Lower lobe of right lung (tissue), 2 donors: Measurements from ENCODE around the gene LRFN2. TPM values are rescaled to one million over a fixed set of nuclear protein-coding genes. Genes with fewer than 3 reads are reported as not detected.

Experiments
- ATAC-seq, 2 donors: fragments of 200-7000 bp; cut with Tn5 transposase; one replicate each; pipeline ENCODE4 v1.9.1; 2020 to 2022; ENCODE audit warnings: mild to moderate bottlenecking in 2 of 2, moderate library complexity in 2 of 2
- DNase-seq: peaks from one replicate; pipeline ENCODE4 v3.0.0-alpha.2; 2020
- H3K27ac ChIP-seq: fragments of 200-600 bp; one replicate; pipeline ENCODE4 v1.8.0; 2022
- H3K27me3 ChIP-seq: fragments of 200-600 bp; one replicate; pipeline ENCODE4 v1.8.0; 2022; ENCODE audit warnings: low read depth
- H3K36me3 ChIP-seq: fragments of 200-600 bp; one replicate; pipeline ENCODE4 v1.8.0; 2022; ENCODE audit warnings: mild to moderate bottlenecking
- H3K4me1 ChIP-seq: fragments of 200-600 bp; one replicate; pipeline ENCODE4 v1.8.0; 2022
- H3K4me3 ChIP-seq: fragments of 200-600 bp; one replicate; pipeline ENCODE4 v1.8.0; 2022; ENCODE audit warnings: mild to moderate bottlenecking
- H3K9me3 ChIP-seq: fragments of 200-600 bp; one replicate; pipeline ENCODE4 v1.8.0; 2022
- CTCF ChIP-seq: fragments of 200-600 bp; IDR thresholded peaks from one replicate; pipeline ENCODE4 v1.8.0; 2022; ENCODE audit warnings: antibody characterized with exemption, mild to moderate bottlenecking
- intact Hi-C: fragments of 100-400 bp; cut with DNase I; formaldehyde crosslinking; loops from one replicate; pipeline ENCODE4 v1.11.0; 2022
- total RNA-seq: library from RNA; stranded (reverse); fragmentation: NEBNext Ultra II Directional; extraction: Animal tissue kit (Norgen Biotek cat#: 25700); gene quantifications from one replicate; pipeline ENCODE4 v1.2.1, GENCODE V29; 2021
- donor health status: DM: no; HTN: yes; CAD: no; lungs with severe emphysema.

The LRFN2 gene
- total RNA-seq, 1 donor from 2014 or later, result not detected

GRCh38 chr6:40529040-40529439 is 58.1 kb downstream of the LRFN2 start:
- H3K36me3 ChIP-seq, result no peaks in the 10 kb centered on the region
- no peak overlapping the region for H3K4me3 ChIP-seq
- no peak for TF ChIP-seq CTCF
- intact Hi-C loops, result no loop called here
- no peaks in the 10 kb centered on the region for H3K9me3 ChIP-seq
- no peaks in the 10 kb centered on the region for H3K4me1 ChIP-seq
- DNase-seq, result no peak
- H3K27ac ChIP-seq, result no peak overlapping the region
- no peaks in the 10 kb centered on the region for H3K27me3 ChIP-seq
- no peak for ATAC-seq

GRCh38 chr6:40528051-40528450 is 59.1 kb downstream of the LRFN2 start:
- intact Hi-C loops, result no loop called here

GRCh38 chr6:40526036-40526435 is 61.1 kb downstream of the LRFN2 start:
- no peaks in the 10 kb centered on the region for H3K9me3 ChIP-seq
- no peaks in the 10 kb centered on the region for H3K27me3 ChIP-seq
- H3K4me3 ChIP-seq, result no peak overlapping the region
- ATAC-seq, result no peak
- no peaks in the 10 kb centered on the region for H3K4me1 ChIP-seq
- TF ChIP-seq CTCF, result no peak
- intact Hi-C loops, result no loop called here
- no peak overlapping the region for H3K27ac ChIP-seq
- no peak for DNase-seq
- no peaks in the 10 kb centered on the region for H3K36me3 ChIP-seq

More at GRCh38 chr6:40528051-40528450, 59.1 kb downstream of the LRFN2 start:
- Histone ChIP-seq H3K27ac (no peak overlapping the region), H3K36me3 (no peaks in the 10 kb centered on the region), H3K9me3 (no peaks in the 10 kb centered on the region), H3K4me1 (no peaks in the 10 kb centered on the region), H3K4me3 (no peak overlapping the region), H3K27me3 (no peaks in the 10 kb centered on the region)
- TF ChIP-seq CTCF, result no peak
- DNase-seq (no peak), ATAC-seq (no peak)

- no peak overlapping the region for H3K27ac ChIP-seq
- H3K4me1 ChIP-seq, result no peaks in the 10 kb centered on the region
- DNase-seq (no peak), ATAC-seq (no peak)
- TF ChIP-seq CTCF, result no peak
- no peaks in the 10 kb centered on the region for H3K36me3 ChIP-seq
- intact Hi-C loops, result no loop called here
- no peaks in the 10 kb centered on the region for H3K27me3 ChIP-seq
- H3K4me3 ChIP-seq, result no peak overlapping the region
- no peaks in the 10 kb centered on the region for H3K9me3 ChIP-seq
Measured at GRCh38 chr6:40524797-40525585, 62.2 kb downstream of the LRFN2 start.

- no peak for ATAC-seq
- Histone ChIP-seq H3K4me3 (no peak overlapping the region), H3K36me3 (no peaks in the 10 kb centered on the region), H3K4me1 (no peaks in the 10 kb centered on the region), H3K27me3 (no peaks in the 10 kb centered on the region), H3K27ac (no peak overlapping the region), H3K9me3 (no peaks in the 10 kb centered on the region)
- no peak for DNase-seq
- intact Hi-C loops, result no loop called here
- TF ChIP-seq CTCF, result no peak
Measured at GRCh38 chr6:40523505-40524172, 63.5 kb downstream of the LRFN2 start.
